GM23248 (cell line): ENCODE data around the gene TPRG1L.

Source experiments
- EZH2 ChIP-seq: fragments of 200-600 bp; sonication (generic); IDR thresholded peaks from 2 replicates; pipeline ENCODE4 v1.6.1; 2018; ENCODE audit warnings: antibody characterized with exemption, mild to moderate bottlenecking; ENCODE audit not compliant: insufficient read depth, poor library complexity, severe bottlenecking
- EZH2phosphoT487 ChIP-seq: fragments of 200-600 bp; sonication (generic); IDR thresholded peaks from 2 replicates; pipeline ENCODE4 v1.6.1; 2018; ENCODE audit warnings: antibody characterized with exemption, moderate library complexity, mild to moderate bottlenecking, low read depth; ENCODE audit not compliant: insufficient read depth

DNA sequence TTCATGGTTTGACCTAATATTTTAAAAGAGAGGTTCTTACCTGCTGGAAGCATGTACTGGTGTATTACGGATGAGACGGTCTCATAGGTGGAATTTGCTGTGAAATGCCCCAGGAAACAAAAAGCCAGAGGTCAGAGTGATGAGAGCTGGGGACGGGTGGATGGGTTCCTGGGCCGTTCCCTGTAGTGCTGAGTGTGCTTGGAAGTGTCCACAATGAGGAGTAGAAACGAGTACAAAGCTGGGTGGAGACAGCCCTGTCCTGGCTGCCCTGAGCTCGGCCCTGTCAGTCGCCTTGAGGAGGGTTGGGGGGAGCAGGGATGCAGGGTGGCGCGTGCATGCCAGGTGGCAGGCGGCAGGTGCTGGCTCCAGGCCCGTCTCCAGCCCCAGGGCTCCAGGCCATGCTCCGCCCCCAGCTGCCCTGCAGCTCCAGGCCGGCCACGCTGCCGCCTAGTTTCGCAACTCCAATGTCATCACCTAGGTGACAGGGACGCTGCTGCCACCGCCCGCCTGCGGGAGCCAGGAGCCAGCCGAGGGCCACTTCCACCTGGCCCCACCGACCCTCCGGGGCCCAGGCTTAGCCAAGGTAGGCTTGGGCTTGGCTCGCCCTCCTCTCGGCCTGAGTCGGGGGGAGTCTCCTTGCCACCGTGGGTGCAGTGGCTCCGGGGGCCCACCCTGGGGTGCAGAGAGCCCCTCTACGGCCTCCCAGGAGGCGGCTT, 43.9 kb downstream of the TPRG1L start:
- TF ChIP-seq EZH2phosphoT487 (no peak), EZH2 (no peak)
